ENCODE data around the gene CNTNAP5. TPM values are rescaled to one million over a fixed set of nuclear protein-coding genes. Genes with fewer than 3 reads are reported as not detected.

The CNTNAP5 gene
- total and polyA plus RNA-seq, 2 of the 4 experiments (the other 2 are of a cell fraction): not detected

GRCh38 chr2:124333784-124334183, 308.7 kb downstream of the CNTNAP5 start:
- no TSS peak for BruUV-seq (replicated peaks)
- no peak overlapping the region for H3K4me3 ChIP-seq (ENCODE audit: insufficient read depth, low read depth, low read length)
- intact Hi-C loops (cut with micrococcal nuclease): no loop called here

More at GRCh38 chr2:124333784-124334183, 308.7 kb downstream of the CNTNAP5 start:
- H3K36me3 ChIP-seq (ENCODE audit: control insufficient read depth, insufficient read depth, low read length): no peaks in the 10 kb centered on the region
- no peak overlapping the region for H3K4me2 ChIP-seq (ENCODE audit: low read depth, low read length)
- H2BK5ac ChIP-seq (ENCODE audit: low read depth, low read length, poor library complexity, severe bottlenecking): no peak overlapping the region
- H3K9ac ChIP-seq (ENCODE audit: low read depth, low read length): no peak overlapping the region
- POLR2A ChIA-PET (ENCODE audit: unreplicated experiment): no interaction called here
- no peak overlapping the region for H2AFZ ChIP-seq (replicated peaks; ENCODE audit: low read length, poor library complexity)
- no peak overlapping the region for H3K14ac ChIP-seq (replicated peaks; ENCODE audit: low read depth, low read length)
- H3K23ac ChIP-seq (ENCODE audit: low read depth, low read length): no peak overlapping the region
- no peak overlapping the region for H4K5ac ChIP-seq (ENCODE audit: low read depth, low read length)
- no peak overlapping the region for H2AK9ac ChIP-seq (replicated peaks; ENCODE audit: low read depth, low read length, poor library complexity)
- H2BK15ac ChIP-seq (ENCODE audit: low read depth, low read length): no peak overlapping the region
- no peaks in the 10 kb centered on the region for H3K27me3 ChIP-seq (ENCODE audit: control insufficient read depth, insufficient read depth, low read length)
- TF ChIP-seq, protein P1, sequence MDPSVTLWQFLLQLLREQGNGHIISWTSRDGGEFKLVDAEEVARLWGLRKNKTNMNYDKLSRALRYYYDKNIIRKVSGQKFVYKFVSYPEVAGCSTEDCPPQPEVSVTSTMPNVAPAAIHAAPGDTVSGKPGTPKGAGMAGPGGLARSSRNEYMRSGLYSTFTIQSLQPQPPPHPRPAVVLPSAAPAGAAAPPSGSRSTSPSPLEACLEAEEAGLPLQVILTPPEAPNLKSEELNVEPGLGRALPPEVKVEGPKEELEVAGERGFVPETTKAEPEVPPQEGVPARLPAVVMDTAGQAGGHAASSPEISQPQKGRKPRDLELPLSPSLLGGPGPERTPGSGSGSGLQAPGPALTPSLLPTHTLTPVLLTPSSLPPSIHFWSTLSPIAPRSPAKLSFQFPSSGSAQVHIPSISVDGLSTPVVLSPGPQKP (IDR thresholded peaks at IDR 0.05; ENCODE audit: borderline replicate concordance, low read depth, low read length): no peak
- no peak for TF ChIP-seq CEBPB (IDR thresholded peaks at IDR 0.05; ENCODE audit: low read depth, low read length)
- no peak for TF ChIP-seq FOS (IDR thresholded peaks at IDR 0.05; ENCODE audit: low read depth, low read length)
- no peak for TF ChIP-seq SMC3 (IDR thresholded peaks at IDR 0.05; ENCODE audit: low read depth, low read length)
- TF ChIP-seq MAFK (IDR thresholded peaks at IDR 0.05; ENCODE audit: low read depth, low read length): no peak
- H4K20me1 ChIP-seq (ENCODE audit: insufficient read depth, low read length): no peaks in the 10 kb centered on the region
- no peak overlapping the region for H2BK120ac ChIP-seq (ENCODE audit: low read depth, low read length)
- H3K18ac ChIP-seq (ENCODE audit: low read depth, low read length): no peak overlapping the region
- no CpG with 5 or more reads among the region's 4 CpGs for WGBS, 2 experiments (ENCODE audit: extremely low coverage in 2 of 2, insufficient read length in 1 of 2)
- in situ Hi-C loops (cut with MboI; ENCODE audit: low sequenced_read_pairs): no loop called here
- H3K9me3 ChIP-seq (ENCODE audit: control insufficient read depth, insufficient read depth, low read length): peaks cover 2% of the 10 kb centered on the region
- no peak for DNase-seq
- no peaks in the 10 kb centered on the region for H3K9me1 ChIP-seq (ENCODE audit: insufficient read depth, low read length)
- no peak overlapping the region for H3K56ac ChIP-seq (ENCODE audit: extremely low read depth, insufficient read depth, low read length)
- H2BK20ac ChIP-seq (ENCODE audit: low read depth, low read length): no peak overlapping the region
- no peak overlapping the region for H2AK5ac ChIP-seq (ENCODE audit: low read depth, low read length)
- dilution Hi-C loops (cut with HindIII; ENCODE audit: low sequenced_read_pairs, unreplicated experiment): no loop called here
- H4K91ac ChIP-seq (ENCODE audit: insufficient read depth, low read depth, low read length): no peak overlapping the region
- H3K4me1 ChIP-seq (ENCODE audit: control insufficient read depth, insufficient read depth, low read length): no peaks in the 10 kb centered on the region
- CTCF ChIA-PET: no interaction called here
- no peak overlapping the region for H3K27ac ChIP-seq (ENCODE audit: insufficient read depth, low read length)
- H3K4ac ChIP-seq (ENCODE audit: low read depth, low read length): no peak overlapping the region
- ATAC-seq (ENCODE audit: low read depth): no peak
- no peaks in the 10 kb centered on the region for H3K79me1 ChIP-seq (ENCODE audit: low read depth in 1 of 2, low read length in 2 of 2)
- no peak overlapping the region for H4K8ac ChIP-seq (ENCODE audit: low read depth in 2 of 2, low read length in 2 of 2)

Data from IMR-90 (cell line).